Measurements from ENCODE around the gene EHMT1.

The EHMT1 gene

DNA sequence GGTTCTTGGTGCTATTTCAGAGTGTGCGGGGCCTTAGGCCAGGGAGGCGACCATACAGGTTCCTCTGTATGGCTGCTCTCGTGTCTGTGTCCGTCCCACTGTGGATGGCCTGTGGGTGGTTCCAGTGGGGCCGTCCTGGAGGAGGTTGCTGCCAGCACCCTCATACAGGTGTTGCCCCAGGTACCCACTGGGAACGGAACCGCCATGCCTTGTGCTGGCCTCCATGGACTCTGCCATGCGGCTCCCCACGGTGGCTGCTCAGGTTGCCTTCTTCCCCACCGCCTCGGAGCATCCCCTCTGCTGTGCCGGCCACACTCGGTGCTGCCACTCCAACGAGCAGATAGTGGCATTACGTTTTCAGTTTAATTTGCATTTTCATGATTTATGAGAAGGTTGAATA is 129.5 kb downstream of the EHMT1 start:
- DNase-seq = no peak

DNA sequence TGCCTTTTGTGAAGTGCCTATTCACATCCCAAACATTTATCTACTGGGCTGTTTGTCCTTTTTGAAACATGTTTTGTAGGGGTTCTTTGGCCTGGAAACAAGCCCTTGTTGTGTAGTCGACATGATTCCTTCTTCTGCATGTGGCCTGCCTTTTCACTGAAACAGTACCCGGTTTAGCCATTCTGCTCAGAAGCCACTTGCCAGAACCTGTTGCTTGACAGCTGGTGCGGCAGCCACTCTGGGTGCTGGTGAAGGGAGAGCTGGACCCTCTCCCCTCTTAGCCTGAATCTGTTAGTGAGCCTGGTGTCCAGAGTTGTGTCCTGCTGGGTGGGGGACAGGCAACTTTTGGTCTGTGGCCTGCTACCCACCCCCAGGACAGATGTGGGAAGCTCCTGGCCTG is 129.9 kb downstream of the EHMT1 start:
- no peak for DNase-seq

DNA sequence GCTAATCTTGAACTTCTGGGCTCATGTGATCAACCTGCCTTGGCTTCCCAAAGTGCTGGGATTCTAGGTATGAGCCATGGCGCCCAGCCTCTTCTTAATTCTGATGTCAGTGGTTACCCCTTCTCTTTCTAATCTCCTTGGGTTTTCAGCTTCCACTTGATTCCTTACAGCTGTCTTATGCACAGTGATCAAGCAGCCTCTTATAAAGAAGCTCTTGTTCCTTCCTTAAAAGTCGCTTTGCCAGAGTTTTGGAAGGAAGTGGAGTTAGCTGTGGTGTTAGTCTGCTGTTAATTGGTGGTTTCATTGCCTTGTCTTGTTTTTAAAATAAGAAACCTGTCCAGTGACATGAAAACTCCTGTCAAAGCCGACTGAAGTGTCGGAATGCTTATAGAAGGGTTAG is 130.7 kb downstream of the EHMT1 start:
- DNase-seq = no peak

- no peak for DNase-seq
These were observed 131.2 kb downstream of the EHMT1 start for GRCh38 chr9:137750007-137750406.

DNA sequence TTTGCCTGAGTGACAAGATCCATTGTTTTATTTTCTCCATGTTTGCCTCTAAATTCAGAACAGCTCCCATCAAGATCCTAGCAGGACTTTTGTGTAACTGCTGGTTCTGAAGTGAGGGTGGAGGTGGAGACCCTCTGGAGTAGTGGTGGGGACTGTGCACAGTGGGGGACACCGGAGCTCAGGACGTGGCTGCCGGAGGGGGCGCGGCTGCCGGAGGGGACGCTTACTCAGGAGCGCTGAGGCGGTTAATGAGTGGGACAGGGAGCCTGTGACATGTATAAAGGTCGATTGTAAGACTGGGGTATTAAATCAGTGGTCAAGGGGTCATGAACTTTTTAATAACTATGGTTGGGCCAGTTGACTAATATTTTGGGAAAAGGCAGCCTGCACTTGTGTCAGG is 131.8 kb downstream of the EHMT1 start:
- no peak for DNase-seq

DNA sequence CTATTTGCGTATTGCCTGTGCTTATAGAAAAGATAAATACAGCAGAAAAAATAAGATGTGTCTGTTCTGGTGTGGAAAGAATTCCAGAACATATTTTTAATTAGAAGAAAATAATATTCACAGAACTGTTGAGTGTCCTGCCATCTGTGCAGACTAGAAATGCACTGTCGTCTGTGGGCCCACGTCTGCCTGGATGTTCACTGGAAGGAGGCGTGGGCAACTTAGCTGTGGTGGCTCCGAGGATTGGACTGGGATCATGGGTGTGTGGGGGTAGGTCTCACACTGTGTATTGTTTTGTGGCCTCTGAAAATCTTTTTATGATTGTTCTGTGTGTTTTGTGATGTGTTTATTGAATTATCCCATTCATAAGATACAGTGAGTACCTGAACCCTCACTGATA is 132.8 kb downstream of the EHMT1 start:
- no peak for DNase-seq

GRCh38 chr9:137752426-137752825 is 133.6 kb downstream of the EHMT1 start:
- DNase-seq = no peak

DNA sequence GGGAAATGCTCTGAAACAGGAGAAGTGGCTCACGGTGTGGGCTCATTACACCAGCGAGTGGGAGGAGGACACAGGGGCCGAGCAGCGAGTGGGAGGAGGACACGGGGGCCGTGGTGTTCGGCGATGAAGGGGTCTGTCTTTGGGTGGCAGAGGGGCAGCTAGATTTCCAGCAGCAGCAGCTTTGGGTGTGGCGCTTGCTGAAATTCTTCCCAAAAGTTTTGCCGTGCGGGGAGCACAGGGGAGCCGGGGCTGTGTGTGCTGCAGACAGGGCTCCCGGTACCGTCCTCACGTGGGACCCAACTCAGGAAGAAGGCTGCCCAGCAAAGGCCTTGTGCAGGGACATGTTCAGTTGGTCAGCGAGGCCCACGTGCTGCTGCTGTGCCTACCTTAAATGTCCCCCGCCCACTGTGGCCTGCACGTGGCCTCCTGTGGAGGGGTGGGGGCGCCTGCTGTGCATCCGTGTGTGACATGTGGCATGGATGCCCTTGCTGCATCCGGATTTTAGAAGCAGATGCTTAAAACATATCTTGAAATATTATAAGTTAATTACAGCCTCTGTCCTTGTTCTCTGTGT is 134.5 kb downstream of the EHMT1 start:
- DNase-seq = no peak

- no peak for DNase-seq
These were observed 136.6 kb downstream of the EHMT1 start for GRCh38 chr9:137755261-137755927.

- no peak for DNase-seq
These were observed 137.4 kb downstream of the EHMT1 start for GRCh38 chr9:137756045-137756744.

DNA sequence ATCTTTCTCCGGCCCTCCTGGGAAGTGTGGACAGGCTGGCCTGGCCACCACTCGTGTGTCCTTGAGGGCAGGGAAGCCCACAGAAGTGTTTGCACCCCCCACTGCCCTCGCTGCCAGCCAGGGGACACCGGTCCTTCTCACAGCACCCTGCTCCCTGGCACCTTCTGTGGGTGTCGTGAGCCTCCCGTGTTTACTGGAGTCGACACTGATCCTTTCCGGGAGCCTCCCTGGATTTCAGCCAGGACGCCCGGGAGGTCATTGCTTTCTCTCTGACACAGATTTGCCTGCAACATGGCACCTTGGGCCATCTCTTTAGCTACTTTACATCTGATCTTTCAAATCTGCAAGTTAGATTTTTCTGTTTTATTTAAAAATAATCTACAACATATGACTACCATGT is 138.3 kb downstream of the EHMT1 start:
- DNase-seq = no peak

- DNase-seq = no peak
These were observed 138.8 kb downstream of the EHMT1 start for GRCh38 chr9:137757613-137758029.

DNA sequence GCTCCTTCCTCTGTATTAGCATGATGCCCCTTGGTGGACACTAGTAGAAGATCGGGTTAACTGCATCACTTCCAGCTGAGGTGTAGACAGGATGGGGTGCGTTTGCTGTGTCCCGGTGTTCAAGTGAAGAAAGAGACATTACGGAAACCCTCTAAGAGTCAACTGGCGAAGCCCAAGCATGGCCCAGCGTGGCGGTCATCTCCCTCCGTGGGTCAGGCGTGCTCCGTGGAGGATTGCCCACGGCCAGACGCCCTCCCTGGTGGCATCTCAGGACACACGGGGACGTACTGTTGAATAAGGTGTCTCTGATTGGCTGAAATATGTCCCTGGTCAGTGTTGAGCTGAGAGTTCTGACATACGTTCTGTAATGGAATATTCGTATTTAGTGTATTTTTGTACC is 139.3 kb downstream of the EHMT1 start:
- no peak for DNase-seq

GRCh38 chr9:137759117-137759516 is 140.3 kb downstream of the EHMT1 start:
- no peak for DNase-seq

DNA sequence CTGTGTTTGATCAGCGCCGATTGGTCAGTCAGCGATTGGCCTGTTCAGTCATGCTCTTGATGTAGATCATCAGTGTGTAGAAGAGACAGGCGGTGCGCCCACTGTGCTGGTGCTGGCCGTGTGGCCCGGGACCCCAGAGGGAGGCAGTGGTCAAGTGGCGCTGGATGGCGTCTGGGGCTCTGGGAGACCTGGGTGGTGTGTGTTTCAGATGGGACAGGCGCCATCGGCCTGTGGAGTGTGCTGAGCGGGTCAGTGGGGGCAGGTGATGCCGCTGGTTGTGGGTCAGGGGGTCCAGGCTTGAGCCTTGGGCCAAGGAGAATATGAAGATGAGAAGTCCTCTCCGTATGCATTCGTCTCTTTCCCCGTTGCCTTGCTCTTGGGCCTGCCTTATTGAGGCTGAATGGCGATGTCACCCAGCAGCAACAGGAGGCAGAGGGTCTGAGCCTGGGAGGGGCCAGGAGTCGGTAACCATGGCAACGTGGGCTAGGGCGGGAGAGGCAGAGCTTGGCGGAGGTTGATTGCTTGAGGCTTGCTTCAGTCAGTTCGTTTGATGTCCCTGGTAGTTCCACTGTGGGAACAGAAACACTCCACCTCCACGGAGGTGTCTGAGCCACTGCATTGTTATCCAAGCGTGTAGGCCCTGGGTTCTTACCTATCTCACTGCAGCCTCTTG is 141.0 kb downstream of the EHMT1 start:
- no peak for DNase-seq

- no peak for DNase-seq
These were observed 141.6 kb downstream of the EHMT1 start for GRCh38 chr9:137760426-137760825.

DNA sequence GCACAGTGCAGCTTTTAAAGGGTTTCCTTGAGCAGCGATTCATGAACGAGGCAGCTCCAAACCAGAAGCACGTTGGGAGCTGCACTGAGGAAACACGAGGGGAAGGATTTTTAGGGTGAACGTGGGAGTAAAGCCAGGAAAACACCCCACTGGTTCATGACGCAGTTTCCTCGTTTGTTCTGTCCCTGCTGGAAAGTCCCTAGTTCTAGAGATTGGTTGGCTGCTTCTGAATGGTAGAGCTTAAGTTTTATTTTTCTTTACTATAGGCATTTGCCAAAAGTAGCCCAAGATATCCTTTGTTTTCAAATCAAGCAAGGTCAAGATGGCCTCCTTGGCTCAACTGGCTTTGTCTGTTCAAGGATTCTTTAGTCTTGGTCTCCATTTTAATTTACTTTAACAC is 142.2 kb downstream of the EHMT1 start:
- DNase-seq = no peak

GRCh38 chr9:137761793-137762192 is 143.0 kb downstream of the EHMT1 start:
- DNase-seq = no peak

DNA sequence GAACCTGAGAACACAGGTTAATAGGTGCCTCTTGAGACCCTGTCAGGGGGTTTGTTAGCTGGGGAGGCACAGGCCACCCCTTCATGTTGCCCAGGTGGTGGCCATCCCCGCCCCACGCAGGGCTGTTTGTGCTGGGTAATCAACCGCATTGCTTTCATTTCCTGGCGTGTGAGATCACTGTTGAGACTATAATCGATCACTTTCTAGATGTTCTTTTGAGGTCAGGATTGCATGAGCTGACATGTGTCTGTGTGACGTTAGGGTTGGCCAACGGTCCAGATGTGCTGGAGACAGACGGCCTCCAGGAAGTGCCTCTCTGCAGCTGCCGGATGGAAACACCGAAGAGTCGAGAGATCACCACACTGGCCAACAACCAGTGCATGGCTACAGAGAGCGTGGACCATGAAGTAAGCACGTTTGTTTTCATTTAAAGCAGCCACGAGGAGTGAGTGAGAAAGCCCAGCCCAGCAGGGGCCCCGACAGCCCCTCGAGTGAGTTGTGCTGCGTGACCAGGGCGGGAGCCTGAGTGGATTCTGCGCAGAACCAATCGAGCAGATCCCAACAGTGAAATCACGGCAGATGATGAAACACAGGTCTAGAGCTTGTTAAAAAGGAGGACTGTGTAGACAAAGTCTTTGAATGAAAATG is 143.7 kb downstream of the EHMT1 start:
- DNase-seq = no peak

- DNase-seq = no peak
These were observed 144.6 kb downstream of the EHMT1 start for GRCh38 chr9:137763271-137763955.

DNA sequence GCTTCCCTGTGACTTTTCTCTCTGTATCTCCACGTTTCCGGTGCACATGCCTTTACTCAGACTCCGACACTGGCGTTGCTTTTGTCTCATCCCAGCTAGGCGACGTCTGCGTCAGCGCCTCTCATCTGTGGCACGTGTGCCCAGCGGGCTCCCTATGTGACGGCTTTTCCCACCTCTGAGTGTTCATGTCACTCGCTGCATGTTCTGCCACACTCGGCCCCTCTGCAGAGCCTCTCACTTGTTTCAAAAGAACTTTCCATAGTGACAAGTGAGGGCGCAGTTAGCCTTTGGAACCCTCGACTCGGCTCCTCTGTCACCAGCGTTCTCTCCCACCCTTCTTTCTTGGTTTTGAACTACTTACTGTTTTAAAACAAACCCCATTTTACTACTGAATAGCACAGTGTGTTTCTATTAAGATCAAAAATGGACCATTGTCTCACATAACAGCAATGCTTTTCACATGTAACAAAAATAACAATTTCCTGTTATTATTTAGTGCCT is 145.4 kb downstream of the EHMT1 start:
- no peak for DNase-seq

DNA sequence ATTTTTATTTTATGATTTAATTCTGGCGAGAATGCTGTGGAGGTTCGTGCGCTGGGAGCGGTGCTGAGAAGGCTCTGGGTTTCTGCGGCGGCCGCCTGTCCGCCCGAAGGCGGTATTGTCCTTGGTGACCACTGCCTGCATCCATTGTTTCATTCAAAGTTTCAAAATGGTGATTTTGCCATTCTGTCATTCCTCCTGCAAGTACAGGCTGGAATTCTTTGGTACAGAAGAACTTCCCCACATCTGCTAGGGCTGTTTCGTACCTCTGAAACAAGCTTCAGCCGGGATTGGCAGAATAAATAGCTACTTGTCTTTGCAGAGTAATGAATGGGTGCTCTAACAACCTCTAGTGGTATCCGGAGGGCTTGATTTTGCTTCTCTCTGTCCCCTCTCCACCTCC is 146.2 kb downstream of the EHMT1 start:
- DNase-seq = no peak

DNA sequence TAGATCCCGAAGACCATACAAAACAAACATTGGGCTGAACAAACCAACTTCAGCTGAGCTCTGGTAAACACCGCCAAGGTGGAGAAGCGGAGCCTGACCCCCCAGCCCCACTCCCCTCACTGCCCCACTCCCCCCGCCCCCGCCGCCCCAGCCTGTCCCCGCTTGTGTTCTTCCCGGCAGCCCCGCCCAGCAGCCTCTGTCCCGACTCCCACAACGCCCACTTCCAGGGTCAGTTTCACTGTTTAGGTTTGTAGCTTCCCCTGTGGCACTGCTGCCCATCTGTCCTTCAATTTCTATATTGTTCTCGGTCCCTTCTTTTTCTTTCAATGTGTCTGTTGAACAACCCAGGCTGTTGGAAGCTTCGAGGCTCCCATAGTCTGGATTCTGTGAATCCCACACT is 146.7 kb downstream of the EHMT1 start:
- no peak for DNase-seq
